HG03196 (cell line): ENCODE results near the gene MDP1.
A peak's percentile ranks its signal among the peaks of the same experiment; 100 is the strongest.
"Not testable (repeated sequence)": the region's sequence is repeated elsewhere in the genome, so short reads cannot be mapped to it uniquely, and the experiment has no call there.

Experiments
- ATAC-seq: cut with Tn5 transposase; IDR thresholded peaks from one replicate; pipeline ENCODE4 v1.9.1; 2021; ENCODE audit not compliant: unreplicated experiment

MDP1 gene

GRCh38 chr14:24202538-24202937 is 13.3 kb downstream of the MDP1 start:
- ATAC-seq: not testable (repeated sequence)

GRCh38 chr14:24198814-24199524 is 16.9 kb downstream of the MDP1 start:
- ATAC-seq: no peak

DNA sequence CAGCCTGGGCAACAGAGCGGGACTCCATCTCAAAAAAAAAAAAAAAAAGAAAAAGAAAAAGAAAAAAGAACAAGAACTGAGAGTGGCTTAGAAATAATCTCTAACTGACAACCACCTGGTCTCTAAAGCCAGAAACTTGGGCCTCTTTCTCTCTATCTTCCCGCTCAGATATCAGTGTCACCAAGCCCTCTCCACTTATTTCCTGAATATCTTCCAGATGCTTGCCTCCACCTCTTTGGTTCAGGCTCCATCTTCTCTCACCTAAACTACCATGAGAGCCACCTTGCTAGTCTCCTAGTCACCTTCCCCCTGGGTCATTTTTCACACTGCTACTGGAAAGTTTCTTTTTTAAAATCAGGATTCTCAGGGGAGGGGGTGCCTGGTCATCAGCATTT is 18.8 kb downstream of the MDP1 start:
- no peak for ATAC-seq

DNA sequence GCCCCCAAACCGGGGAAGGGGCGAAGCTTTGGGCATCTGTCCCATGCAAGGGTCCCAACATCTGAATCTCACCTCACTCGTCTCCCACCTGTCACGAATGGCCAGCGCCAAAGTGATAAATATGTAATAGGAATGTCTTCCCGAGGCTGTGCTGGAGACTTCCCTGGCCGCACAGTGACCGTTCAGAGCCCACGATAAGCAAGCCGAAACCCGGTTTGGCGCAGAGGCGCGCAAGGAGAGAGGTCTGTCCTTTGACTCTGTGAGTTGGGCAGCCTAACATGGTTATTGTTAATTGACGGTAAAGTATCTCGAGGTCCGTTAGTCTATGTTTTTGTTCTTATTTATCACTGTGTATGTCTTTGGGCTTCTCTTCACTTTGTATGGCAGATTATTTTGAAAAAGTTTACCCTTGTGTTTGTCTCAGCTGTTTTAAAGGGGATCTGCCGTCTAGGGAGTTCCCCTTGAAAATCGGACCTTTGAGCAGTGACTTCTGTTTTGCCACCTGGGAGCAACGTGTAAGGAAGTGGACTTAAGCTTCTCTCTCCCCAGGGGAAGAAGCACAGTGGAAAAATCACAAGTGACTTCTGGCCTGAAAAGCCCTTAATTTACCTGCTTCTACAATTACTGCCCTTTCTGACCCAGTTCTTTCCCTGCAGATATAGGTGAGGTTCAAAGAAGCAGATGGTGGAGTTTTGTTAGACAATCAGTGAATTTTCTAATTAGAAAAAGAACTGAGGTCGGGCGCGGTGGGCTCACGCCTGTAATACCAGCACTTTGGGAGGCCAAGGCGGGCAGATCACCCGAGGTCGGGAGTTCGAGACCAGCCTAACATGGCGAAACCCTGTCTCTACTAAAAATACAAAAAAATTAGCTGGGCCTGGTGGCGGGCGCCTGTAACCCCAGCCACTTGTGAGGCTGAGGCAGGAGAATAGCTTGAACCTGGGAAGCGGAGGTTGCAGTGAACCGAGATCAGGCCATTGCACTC is 19.5 kb downstream of the MDP1 start:
- ATAC-seq: peak; percentile 25

GRCh38 chr14:24195186-24196070 is 20.4 kb downstream of the MDP1 start, which contains the start of gene TM9SF1:
TSS of gene TM9SF1 (minus strand) at chr14:24195441. CDS start at chr14:24195019, 422 bp downstream.
- peak; percentile 83 for ATAC-seq

GRCh38 chr14:24194873-24195185 is 21.0 kb downstream of the MDP1 start:
- no peak for ATAC-seq

GRCh38 chr14:24194186-24194872 is 21.5 kb downstream of the MDP1 start:
- no peak for ATAC-seq

DNA sequence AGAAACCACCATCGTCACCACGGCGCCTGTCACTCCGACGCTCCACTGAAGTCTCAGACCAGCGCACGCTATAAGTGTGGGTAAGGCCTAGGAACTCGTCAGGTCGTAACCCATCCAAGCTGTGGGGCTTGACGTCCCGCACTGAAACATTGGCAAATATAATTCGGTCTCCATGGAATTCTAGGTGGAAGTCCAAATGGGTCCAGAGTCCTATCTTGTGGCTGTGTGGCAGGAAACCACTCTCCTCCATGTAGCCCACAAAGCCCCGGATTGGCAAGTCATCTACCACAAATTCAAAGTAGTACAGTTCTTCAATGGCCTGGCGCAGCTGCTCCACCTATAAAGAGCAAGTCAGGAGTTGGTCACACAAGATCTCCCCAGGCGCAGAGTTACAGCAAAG is 22.9 kb downstream of the MDP1 start:
- ATAC-seq: no peak

GRCh38 chr14:24190416-24190815 is 25.4 kb downstream of the MDP1 start:
- ATAC-seq: no peak

- no peak for ATAC-seq
Measured at GRCh38 chr14:24189460-24189859, 26.4 kb downstream of the MDP1 start.

DNA sequence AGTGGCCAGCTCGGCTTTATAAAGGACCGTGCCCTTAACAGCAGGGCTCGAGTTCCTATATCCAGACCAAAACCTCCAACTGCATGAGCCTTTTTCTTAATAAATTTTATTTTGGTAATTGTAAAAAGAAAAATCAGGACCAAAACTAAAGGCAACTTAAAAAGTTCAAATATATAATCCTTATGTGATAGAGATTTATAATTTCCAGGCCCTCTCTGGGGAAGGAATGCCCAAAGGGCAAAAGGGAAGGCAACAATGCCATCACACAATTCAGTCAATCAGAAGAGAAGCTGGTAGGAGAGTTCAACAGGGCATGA is 26.8 kb downstream of the MDP1 start:
- ATAC-seq: no peak

DNA sequence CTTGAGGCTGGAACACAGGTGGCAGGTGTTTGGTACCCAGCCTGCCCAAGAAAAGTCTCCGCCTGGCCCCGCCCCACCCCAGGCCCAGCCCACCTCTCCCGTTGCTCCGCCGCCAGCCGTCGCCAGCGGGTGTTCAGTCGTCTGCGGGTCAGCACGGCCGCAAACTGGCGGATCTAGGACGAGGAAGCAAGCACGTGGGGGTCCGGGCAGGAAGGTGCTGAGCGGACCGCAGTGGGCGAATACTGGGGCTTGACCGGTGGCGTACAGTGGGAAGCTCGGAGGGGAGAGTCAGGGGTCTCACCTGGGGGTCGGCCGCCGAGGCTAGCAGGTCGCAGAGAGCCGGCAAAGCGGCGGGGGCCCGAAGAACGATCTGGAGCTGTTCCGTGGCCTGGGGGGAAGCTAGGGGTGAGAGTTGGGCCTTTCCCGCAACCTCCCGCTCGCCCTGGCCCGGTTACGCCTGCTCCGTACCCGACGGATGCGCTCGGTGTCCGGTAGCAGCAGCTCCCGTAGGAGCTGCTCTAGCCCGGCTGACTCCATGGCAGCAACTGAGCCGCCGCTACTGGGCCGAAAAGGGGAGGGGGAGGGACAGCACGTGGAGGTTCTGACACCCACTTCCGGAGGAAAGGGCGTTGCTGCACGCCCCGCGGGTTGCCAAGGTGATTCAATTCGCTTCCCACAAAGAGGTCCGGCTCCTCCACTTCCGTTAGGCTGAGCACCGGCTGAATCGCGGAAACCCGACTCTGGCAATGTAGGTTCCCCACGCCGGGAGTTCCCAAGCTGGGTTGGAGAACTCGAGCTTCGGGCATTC is 27.4 kb downstream of the MDP1 start, which contains the start of gene IPO4:
IPO4 (minus strand) TSS at position 566 of the 808 bp plus-strand sequence; CDS start at position 537, 29 bp downstream.
- ATAC-seq: peak; percentile 84

DNA sequence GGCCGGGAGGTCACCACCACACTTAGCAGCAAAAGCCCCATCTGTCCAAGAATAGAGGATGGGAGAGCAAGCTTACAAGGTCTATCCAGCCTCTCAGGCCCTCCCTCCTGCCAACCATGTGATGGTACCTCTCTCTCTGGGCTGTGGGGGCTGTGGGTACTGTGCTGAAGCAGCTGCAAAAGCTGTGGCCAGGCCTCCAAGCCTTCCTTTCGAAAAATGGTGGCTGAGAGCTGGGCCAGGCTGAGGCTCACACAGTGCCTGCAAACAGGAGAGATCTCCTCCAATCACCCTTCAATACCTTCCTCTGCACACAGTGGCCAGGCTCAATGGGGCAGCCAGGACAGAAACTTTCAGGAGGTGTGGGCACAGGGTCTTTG is 28.3 kb downstream of the MDP1 start:
- ATAC-seq: no peak

DNA sequence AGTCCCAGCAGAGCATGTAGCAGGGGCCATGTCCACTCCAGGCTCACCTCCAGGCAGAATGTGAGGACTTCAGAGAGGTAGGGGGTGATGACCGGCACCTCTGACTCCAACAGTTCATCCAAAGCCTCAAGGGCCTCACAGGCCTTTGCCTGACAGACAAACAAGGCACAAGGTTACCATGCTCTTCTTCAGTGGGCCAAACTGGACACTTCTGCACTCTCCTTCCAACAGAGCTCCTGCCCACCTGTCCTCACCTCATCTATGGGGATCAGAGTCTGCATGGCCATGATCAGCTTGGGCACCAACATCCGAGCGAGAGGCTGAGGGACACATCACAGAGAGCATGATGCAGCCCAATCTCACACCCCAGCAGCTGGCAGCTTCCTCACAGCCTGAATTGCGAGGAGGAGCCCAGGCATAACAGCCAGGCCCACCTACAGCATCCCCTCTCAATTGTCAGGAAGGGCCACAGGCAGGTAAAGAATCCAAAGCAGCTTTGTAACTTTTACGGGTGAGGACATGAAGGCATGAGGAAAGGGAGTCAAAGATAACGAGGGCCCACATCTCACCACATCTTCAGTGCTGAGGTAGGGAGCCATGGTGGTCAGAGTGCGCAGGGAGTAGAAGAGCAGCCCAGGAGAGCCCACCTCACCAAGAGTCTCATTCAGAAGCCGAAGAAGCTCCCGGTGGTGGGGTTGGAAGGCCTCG is 28.9 kb downstream of the MDP1 start:
- ATAC-seq: no peak

GRCh38 chr14:24185741-24186140 is 30.1 kb downstream of the MDP1 start:
- no peak for ATAC-seq

DNA sequence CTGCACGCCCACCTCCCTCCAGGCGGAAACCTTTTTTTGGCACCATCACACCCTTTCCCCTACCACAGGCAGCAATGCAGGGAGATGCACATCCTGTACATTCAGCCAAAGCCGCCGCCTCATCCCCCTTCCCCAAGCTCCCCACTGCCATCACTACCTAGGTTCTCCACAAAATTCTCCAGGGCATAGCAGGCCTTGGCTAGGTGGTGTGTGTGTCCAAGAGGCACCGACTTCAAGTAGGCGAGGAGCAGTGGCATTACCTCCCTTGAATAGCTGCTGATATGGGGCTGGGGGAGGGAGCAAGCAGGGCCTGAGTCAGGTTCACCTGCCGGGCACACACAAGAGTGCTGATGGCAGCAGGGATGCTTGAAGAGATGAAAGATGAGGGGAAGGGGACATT is 30.8 kb downstream of the MDP1 start:
- no peak for ATAC-seq

GRCh38 chr14:24184104-24184970 is 31.5 kb downstream of the MDP1 start:
- no peak for ATAC-seq

DNA sequence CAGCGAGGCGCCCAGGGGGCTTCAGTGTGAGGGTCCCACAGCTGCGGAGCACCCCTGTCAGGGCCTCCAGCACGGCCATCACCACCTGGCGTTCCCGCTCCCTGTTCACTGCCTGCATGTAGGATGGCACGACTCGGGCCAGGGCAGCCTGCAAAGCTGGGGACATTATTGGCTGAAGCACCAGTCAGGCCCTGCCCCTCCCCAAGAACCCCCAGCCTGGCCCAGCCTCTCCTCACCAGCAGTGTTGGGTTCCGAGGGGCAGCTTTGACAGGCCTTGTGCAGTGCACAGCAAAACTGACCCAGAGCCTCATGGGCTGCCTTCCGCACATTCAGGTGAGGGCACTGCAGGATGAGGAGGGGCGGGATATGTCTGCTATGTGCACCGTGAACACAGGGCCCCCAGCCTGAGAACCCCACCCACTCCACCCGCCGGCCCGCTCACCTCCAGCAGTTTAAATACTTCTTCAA is 32.8 kb downstream of the MDP1 start:
- no peak for ATAC-seq
